ENCODE results near the gene DOHH.

The DOHH gene, protein sequence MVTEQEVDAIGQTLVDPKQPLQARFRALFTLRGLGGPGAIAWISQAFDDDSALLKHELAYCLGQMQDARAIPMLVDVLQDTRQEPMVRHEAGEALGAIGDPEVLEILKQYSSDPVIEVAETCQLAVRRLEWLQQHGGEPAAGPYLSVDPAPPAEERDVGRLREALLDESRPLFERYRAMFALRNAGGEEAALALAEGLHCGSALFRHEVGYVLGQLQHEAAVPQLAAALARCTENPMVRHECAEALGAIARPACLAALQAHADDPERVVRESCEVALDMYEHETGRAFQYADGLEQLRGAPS

DNA sequence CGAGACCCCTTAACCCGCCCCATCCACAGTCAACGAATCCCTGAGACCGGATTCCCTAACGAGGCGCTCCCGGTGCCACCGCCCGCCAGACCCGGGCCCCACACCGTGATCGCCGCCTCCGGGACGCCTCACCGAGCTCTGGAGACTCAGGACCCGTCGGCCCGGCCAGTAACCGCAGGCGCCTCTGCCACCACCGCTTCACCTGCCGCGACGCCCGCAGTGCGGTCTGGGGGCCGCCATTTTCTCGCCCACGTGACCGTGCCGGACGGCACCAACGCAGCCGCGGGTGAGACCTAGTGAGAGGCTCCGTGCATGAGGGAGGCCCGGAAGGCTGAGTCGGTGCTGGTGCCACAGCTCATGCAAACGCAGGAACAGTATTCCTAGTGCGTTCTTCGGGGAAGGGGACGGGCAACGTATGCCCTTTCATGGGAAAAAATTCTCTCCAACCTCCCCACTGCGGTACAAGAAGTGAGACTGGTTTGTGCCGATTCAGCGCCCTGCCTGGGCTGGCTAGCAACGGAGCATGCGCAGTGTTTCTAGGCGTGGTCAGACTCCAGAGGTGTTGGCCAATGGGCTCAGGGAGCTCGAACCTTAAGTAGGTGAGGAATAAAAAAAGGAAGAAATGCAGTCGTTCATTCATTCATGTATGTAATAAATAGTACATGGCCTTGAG is at the start of gene DOHH:
Gene DOHH (minus strand): TSS at position 246 of the 673 bp plus-strand sequence. CDS start 3,860 bp downstream, outside the sequence.
- DNase-seq = peak; percentile 81

DNA sequence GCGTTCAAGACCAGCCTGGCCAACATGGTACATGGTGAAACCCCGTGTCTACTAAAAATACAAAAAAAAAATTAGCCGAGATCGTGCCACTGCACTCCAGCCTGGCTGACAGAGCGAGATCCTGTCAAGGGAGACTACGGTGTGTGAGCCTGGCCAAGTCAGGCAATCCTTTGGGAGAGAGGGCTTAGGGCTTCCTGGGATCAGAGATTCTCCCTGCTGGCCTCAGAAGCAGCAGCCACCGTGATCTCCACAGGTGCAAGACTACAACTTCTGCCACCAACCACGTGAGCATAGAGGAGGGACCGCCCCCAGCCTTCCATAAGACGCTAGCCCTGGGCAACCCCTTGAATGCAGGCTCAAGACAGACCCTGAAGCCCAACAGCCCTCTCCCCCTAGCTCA is 49.3 kb upstream of the DOHH start:
- no peak for DNase-seq

- no peak for DNase-seq
Observed at GRCh38 chr19:3548606-3549005, 48.1 kb upstream of the DOHH start.

DNA sequence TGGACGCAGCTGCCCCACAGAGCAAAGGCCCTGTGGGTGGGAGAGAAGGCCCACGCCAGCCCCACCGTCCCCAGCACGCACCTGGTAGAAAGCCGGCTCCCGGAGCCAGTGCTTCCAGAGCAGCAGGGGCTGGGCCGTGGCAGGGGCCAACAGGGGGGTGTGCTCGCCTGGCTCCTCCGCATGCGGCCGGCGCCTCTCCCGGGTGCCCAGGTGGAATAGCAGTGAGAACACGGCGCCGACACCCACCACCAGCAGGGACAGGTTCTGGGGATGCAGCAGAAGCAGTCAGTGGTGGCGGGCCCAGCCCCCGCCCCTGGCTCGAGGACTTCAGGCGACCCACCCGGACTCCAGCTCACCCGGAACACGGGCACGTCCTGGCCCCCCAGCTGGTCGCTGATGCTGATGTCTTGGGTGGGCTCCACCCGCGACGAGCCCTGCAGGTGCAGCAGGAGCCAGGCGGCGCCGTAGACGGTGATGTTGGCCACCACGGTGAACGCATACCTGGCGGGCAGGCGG is 47.4 kb upstream of the DOHH start:
- DNase-seq = no peak

DNA sequence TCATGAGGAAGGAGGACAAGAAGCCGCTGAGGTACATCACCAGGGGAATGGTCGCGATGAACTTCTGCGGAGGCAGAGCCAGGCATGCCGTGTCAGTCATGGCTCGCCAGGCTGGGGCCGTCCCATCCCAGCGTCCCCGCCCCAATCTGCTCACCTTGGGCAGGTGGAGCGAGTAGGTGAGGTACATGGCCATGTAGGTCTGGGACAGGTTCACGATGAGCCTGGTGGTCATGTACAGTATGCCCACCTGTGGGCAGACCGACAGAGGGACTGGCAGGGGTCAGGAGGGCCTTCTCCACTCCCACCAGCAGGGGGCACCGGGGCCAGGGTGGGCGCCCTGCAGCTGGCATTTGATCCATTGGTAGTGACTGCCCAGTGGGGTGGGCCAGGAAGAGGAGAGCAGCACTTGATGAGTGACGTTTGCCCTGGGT is 46.8 kb upstream of the DOHH start:
- no peak for DNase-seq

- no peak for DNase-seq
Observed at GRCh38 chr19:3546119-3546518, 45.6 kb upstream of the DOHH start.

GRCh38 chr19:3545669-3546034 is 45.2 kb upstream of the DOHH start:
- DNase-seq = no peak

- DNase-seq = no peak
Observed at GRCh38 chr19:3544742-3545668, 44.5 kb upstream of the DOHH start.

GRCh38 chr19:3544058-3544376 is 43.5 kb upstream of the DOHH start:
- DNase-seq = no peak

DNA sequence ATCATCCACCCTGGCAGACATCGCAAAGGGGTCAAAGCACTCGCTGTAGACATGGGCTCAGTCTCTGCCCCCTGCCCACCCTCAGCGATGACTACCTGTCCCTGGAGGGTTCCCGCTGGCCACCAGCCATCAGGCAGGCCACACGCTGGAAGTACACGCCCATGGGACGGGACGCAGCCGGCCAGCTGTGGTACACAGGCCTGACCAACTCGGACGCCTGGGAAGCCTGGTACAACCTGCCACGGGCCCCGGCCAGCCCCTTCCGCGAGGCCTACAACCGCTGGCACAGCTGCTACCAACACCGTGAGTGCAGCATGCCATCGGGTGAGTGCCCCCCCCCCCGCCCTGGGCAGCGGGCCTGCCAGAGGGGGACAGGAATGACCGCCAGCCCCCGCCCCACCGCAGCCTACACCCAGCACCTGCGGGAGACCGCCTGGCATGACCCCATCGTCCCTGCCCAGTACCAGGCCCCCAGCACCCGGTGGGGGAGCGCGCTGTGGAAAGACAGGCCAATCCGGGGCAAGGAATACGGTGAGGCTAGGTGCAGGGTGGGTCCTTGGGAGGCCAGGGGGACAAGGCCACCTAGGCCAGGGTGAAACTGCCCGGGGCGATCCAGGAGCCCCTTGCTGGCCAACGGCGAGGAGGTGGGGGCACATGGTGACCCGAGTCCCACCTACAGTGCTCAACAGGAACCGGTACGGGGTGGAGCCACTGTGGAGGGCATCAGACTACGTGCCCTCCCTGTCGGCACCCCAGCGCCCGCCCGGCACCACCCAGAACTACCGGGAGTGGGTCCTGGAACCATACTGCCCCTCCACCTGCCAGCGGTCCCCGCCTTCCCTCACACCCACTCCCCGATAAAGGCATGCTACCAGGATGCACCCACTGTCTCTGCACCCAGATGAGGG is 42.9 kb upstream of the DOHH start:
- DNase-seq = no peak

DNA sequence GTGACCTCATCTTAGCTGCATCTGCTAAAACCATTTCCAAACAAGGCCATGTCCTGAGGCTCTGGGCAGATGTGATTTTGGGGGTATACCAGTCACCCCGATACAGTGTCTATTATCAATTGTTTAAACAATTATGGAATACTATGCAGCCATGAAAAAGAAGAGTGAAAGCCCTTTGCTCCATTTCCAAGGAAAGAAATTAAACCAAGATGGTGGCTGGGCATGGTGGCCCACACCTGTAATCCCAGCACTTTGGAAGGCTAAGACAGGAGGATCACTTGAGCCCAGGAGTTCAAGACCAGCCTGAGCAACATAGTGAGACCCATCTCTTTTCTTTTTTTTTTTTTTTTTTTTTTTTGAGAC is 39.3 kb upstream of the DOHH start:
- DNase-seq = no peak

GRCh38 chr19:3538965-3539755 is 38.7 kb upstream of the DOHH start, which contains the start of gene TEKTIP1:
Gene TEKTIP1, plus strand, starts transcription at chr19:3539174. Its CDS starts 4 bp downstream, at chr19:3539178.
- DNase-seq = no peak

- no peak for DNase-seq
Observed at GRCh38 chr19:3538258-3538929, 37.9 kb upstream of the DOHH start.

DNA sequence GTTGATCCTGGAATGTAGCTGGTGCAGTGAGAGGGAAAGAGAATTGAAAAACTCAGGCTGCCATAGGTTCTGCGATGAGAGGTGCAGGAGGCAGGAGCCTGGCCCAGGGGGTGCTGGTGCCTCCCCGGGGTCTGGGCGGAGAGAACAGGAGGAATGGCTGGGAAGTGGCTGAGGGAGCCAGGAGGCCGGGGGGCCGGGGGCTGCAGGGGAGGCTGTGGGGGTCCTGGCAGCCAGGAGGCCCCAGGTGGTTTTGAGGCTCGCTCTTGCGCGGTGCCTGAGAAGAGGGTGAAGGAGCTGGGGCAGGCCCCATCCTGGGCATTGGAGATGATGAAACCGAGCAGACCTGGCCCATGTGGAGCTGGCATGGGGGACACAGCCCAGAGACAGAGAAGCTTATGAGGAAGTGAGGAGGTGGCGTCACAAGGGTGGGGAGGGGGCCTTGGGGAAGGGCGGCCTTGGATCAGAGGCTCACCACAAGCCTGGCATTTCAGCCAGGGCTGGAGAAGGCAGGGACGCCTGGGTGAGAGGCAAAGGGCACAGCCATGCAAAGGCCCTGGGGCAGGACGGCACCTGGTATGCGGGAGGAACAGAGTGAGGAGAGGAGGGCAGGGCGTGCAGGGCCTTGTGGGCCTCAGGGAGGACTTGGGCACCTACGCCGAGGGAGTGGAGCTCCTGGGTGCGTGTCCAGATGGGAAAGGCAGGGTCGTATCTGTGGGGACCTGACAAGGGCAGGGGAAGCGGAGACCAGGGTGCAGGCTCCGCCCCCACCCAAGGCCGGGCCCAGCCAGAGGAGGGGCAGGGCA is 37.2 kb upstream of the DOHH start:
- no peak for DNase-seq

GRCh38 chr19:3537101-3537437 is 36.6 kb upstream of the DOHH start:
- no peak for DNase-seq

- no peak for DNase-seq
Observed at GRCh38 chr19:3536429-3537100, 36.1 kb upstream of the DOHH start.

DNA sequence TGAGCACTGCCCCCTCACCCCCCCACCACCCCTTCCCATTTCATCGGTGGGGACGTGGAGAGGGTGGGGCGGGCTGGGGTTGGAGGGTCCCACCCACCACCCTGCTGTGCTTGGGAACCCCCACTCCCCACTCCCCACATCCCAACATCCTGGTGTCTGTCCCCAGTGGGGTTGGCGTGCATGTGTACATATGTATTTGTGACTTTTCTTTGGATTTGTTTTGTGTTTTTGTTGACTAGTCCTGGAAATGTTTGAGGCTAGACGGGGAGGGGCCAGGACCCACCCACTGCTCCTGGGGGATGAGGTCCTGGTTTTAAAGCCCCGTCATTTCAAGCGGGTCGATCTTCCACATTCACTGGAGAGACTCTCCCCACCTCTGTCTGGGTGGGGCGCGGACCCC is 35.5 kb upstream of the DOHH start:
- DNase-seq = no peak

- no peak for DNase-seq
Observed at GRCh38 chr19:3535563-3535965, 35.1 kb upstream of the DOHH start.

- no peak for DNase-seq
Observed at GRCh38 chr19:3535235-3535535, 34.7 kb upstream of the DOHH start.
